Natural killer cell (primary cell): Measurements from ENCODE around the gene POLR1B. TPM values are rescaled to one million over a fixed set of nuclear protein-coding genes. Genes with fewer than 3 reads are reported as not detected.

Source experiments
- ATAC-seq, 3 donors: fragments of 150-1000 bp in 2 of 3; fragments of 200-7000 bp in 1 of 3; cut with Tn5 transposase; 1 replicate in 1 of 3; 2 replicates in 2 of 3; pipeline ENCODE4 v1.10.0; 2021; ENCODE audit warnings: mild to moderate bottlenecking in 2 of 3, moderate library complexity in 2 of 3
- DNase-seq, 2 donors: peaks; one replicate each; pipeline versions ENCODE4 v3.0.0 to v3.0.0-alpha.2; 2013 to 2021; ENCODE audit warnings: mixed read lengths in 1 of 2
- H3K27ac ChIP-seq: one replicate; pipeline ENCODE4 v1.5.1; 2013; ENCODE audit warnings: mild to moderate bottlenecking, low read length
- H3K27me3 ChIP-seq: one replicate; pipeline ENCODE4 v1.6.1; 2013; ENCODE audit warnings: low read length; ENCODE audit not compliant: control insufficient read depth, insufficient read depth
- H3K36me3 ChIP-seq: one replicate; pipeline ENCODE4 v1.6.1; 2013; ENCODE audit warnings: low read length; ENCODE audit not compliant: control insufficient read depth, insufficient read depth
- H3K4me1 ChIP-seq: one replicate; pipeline ENCODE4 v1.6.1; 2013; ENCODE audit warnings: low read length; ENCODE audit not compliant: control insufficient read depth, insufficient read depth
- H3K4me3 ChIP-seq: one replicate; pipeline ENCODE4 v1.5.1; 2013; ENCODE audit warnings: low read length
- H3K9me3 ChIP-seq: one replicate; pipeline ENCODE4 v1.6.1; 2013; ENCODE audit warnings: low read length; ENCODE audit not compliant: control insufficient read depth, insufficient read depth
- H3K27ac Mint-ChIP-seq, 2 donors: one replicate each; pipeline ENCODE4 v1.8.0; 2022; ENCODE audit warnings: mild to moderate bottlenecking in 2 of 2, mixed read lengths in 2 of 2, moderate library complexity in 1 of 2
- H3K27me3 Mint-ChIP-seq, 2 donors: one replicate each; pipeline ENCODE4 v1.8.0; 2022; ENCODE audit warnings: low read depth in 2 of 2, mixed read lengths in 2 of 2
- H3K36me3 Mint-ChIP-seq: one replicate; pipeline ENCODE4 v1.8.0; 2022; ENCODE audit warnings: mixed read lengths
- H3K4me1 Mint-ChIP-seq, 2 donors: one replicate each; pipeline ENCODE4 v1.8.0; 2022; ENCODE audit warnings: mixed read lengths in 2 of 2
- H3K4me3 Mint-ChIP-seq: one replicate; pipeline ENCODE4 v1.8.0; 2022; ENCODE audit warnings: mild to moderate bottlenecking, moderate library complexity, mixed read lengths
- H3K9me3 Mint-ChIP-seq, 2 donors: one replicate each; pipeline ENCODE4 v1.8.0; 2022; ENCODE audit warnings: mixed read lengths in 2 of 2
- CTCF ChIP-seq: fragments of 200-600 bp; IDR thresholded peaks from one replicate; pipeline ENCODE4 v1.8.0; 2022; ENCODE audit warnings: antibody characterized with exemption
- WGBS: methylation state at CpG from one replicate; pipeline ENCODE4 v1.1.7; 2013; ENCODE audit warnings: missing lambda C conversion rate; ENCODE audit not compliant: insufficient coverage; 5-methylcytosine and 5-hydroxymethylcytosine counted together
- intact Hi-C: fragments of 100-400 bp; cut with micrococcal nuclease; formaldehyde crosslinking; loops from one replicate; pipeline ENCODE4 v1.14.2; 2022
- total RNA-seq, 4 donors: library from RNA; stranded (reverse); fragments of 120-200 nt in 1 of 4; gene quantifications; one replicate each; pipeline versions ENCODE4 v1.2.3 to v1.2.4, GENCODE V29; 2013 to 2022

POLR1B gene
- total RNA-seq, 3 donors from 2014 or later (not counting 1 experiment from before 2014, with no cell fraction given), result 16.2 to 26.5 (median 22.1) TPM

DNA sequence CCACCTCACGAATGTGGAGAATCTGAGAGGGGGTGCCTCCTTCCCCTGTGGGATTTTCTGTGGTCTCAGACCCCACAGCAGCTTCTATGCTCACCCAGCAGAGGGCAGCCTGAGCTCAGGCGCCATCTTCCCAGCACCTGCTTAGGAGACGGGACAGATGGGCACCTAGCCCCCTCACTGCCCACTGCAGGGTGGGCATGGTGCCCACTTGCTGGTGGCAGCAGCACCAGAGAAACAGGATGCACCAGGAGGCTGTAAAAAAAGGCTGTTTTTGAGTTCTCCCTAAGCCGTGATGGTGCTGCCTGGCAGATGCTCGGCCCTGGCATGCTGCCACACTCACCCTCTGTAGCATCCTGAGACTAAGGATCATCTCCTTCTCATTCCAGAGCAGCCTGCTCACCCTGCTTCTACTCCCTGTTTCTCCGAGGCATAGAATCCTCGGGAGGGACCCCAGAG, 84.4 kb downstream of the POLR1B start:
- ATAC-seq (peak; percentile 35 to 59 (median 51)), DNase-seq (peak; percentile 58 to 84)
- intact Hi-C loops, result loop anchor here (1.0 kb wide), 1 partner anchor 65 kb away; no protein-coding TSS in a partner anchor
- Histone ChIP-seq H3K27ac (peak overlapping the region; percentile 59), H3K36me3 (no peaks in the 10 kb centered on the region), H3K4me1 (peaks cover 82% of the 10 kb centered on the region), H3K4me3 (no peak overlapping the region), H3K9me3 (no peaks in the 10 kb centered on the region), H3K27me3 (no peaks in the 10 kb centered on the region)
- 4% methylated on average over 7 of the region's 7 CpGs for WGBS
- H3K27me3 Mint-ChIP-seq, result no peaks in the 10 kb centered on the region
- H3K4me1 Mint-ChIP-seq, result peaks cover 80 to 82% of the 10 kb centered on the region in 2 donors
- peak overlapping the region; percentile 78 for H3K4me3 Mint-ChIP-seq
- TF ChIP-seq CTCF, result peak; percentile 82
- H3K27ac Mint-ChIP-seq, result peak overlapping the region; percentile 90 to 94
- no peaks in the 10 kb centered on the region for H3K36me3 Mint-ChIP-seq
- no peaks in the 10 kb centered on the region for H3K9me3 Mint-ChIP-seq

Other genes starting within 250 kb of the POLR1B start
- gene RGPD8, start 108.8 kb upstream of the POLR1B start, total RNA-seq, result 10 to 100 TPM; 30.7 to 38.5 (median 34.1) TPM
- 10 to 100 TPM; 14.3 to 26.8 (median 26.4) TPM for gene TTL, start 60.3 kb upstream of the POLR1B start, total RNA-seq
- 10 to 100 TPM; 21.9 to 24.1 (median 22.4) TPM for gene CHCHD5, start 42.1 kb downstream of the POLR1B start, total RNA-seq
- 100 to 1,000 TPM; 193 to 241 (median 233) TPM for gene SLC20A1, start 103.5 kb downstream of the POLR1B start, total RNA-seq
- 1 to 10 TPM in 1 of 3 donors, under 1 TPM in 1, not detected in 1; 0.45 to 2.0 TPM for gene NT5DC4, start 178.6 kb downstream of the POLR1B start, total RNA-seq
- gene CKAP2L, start 222.1 kb downstream of the POLR1B start, total RNA-seq, result 1 to 10 TPM; 1.2 to 3.4 (median 1.2) TPM
- gene IL1A, start 242.0 kb downstream of the POLR1B start, total RNA-seq, result 1 to 10 TPM in 1 of 3 donors, under 1 TPM in 1, not detected in 1; 0.45 to 1.6 TPM